Measurements from ENCODE around the gene ATCAY. TPM values are rescaled to one million over a fixed set of nuclear protein-coding genes. Genes with fewer than 3 reads are reported as not detected.

ATCAY gene
- total RNA-seq, 4 donors from 2014 or later, result 0.07 to 0.67 (median 0.12) TPM; not detected in 1

- H3K4me1 ChIP-seq, result peaks cover 0 to 3% (median 2%) of the 10 kb centered on the region in 3 donors
- TF ChIP-seq POLR2A (IDR thresholded peaks at IDR 0.05), result no peak
- TF ChIP-seq POLR2AphosphoS5 (IDR thresholded peaks at IDR 0.05), result no peak
- no peak for TF ChIP-seq CTCF (IDR thresholded peaks at IDR 0.05)
- no peak for TF ChIP-seq EP300 (IDR thresholded peaks at IDR 0.05)
- H3K4me3 ChIP-seq, result no peak overlapping the region
- ATAC-seq, result no peak
- H3K36me3 ChIP-seq, result no peaks in the 10 kb centered on the region
- H3K27ac ChIP-seq, result no peak overlapping the region
- peaks cover 0 to under 1% (median 0%) of the 10 kb centered on the region in 3 donors for H3K9me3 ChIP-seq
- peaks cover 24% of the 10 kb centered on the region for H3K27me3 ChIP-seq
- 47% methylated on average over 3 of the region's 12 CpGs; no CpG with 5 or more reads in 1 of the 2 donors for WGBS, 2 donors (ENCODE audit: low coverage in 1 of 2)
These were observed 16.8 kb upstream of the ATCAY start for GRCh38 chr19:3863648-3864047.

GRCh38 chr19:3866910-3867638, 13.4 kb upstream of the ATCAY start:
- no peak overlapping the region for H3K27ac ChIP-seq
- 46 to 56% methylated on average over 4 to 9 of the region's 14 CpGs for WGBS, 2 donors (ENCODE audit: low coverage in 1 of 2)
- no peak for ATAC-seq
- H3K36me3 ChIP-seq, result no peaks in the 10 kb centered on the region
- H3K4me3 ChIP-seq, result no peak overlapping the region
- TF ChIP-seq EP300 (IDR thresholded peaks at IDR 0.05), result no peak
- TF ChIP-seq POLR2AphosphoS5 (IDR thresholded peaks at IDR 0.05), result no peak
- no peak for TF ChIP-seq CTCF (IDR thresholded peaks at IDR 0.05)
- TF ChIP-seq POLR2A (IDR thresholded peaks at IDR 0.05), result no peak
- H3K4me1 ChIP-seq, result peaks cover 0 to 8% (median 4%) of the 10 kb centered on the region in 3 donors
- peaks cover 0 to 8% (median 0%) of the 10 kb centered on the region in 3 donors for H3K9me3 ChIP-seq
- H3K27me3 ChIP-seq, result peaks cover 57% of the 10 kb centered on the region

- no peaks in the 10 kb centered on the region for H3K36me3 ChIP-seq
- peaks cover 0 to 8% (median 0%) of the 10 kb centered on the region in 3 donors for H3K9me3 ChIP-seq
- 10 to 26% methylated on average over 9 to 19 of the region's 30 CpGs for WGBS, 2 donors (ENCODE audit: low coverage in 1 of 2)
- peaks cover 0 to 8% (median 4%) of the 10 kb centered on the region in 3 donors for H3K4me1 ChIP-seq
- ATAC-seq, result no peak
- H3K27me3 ChIP-seq, result peaks cover 67% of the 10 kb centered on the region
- H3K4me3 ChIP-seq, result no peak overlapping the region
- H3K27ac ChIP-seq, result no peak overlapping the region
- TF ChIP-seq POLR2AphosphoS5 (IDR thresholded peaks at IDR 0.05), result no peak
- TF ChIP-seq EP300 (IDR thresholded peaks at IDR 0.05), result no peak
- no peak for TF ChIP-seq CTCF (IDR thresholded peaks at IDR 0.05)
- TF ChIP-seq POLR2A (IDR thresholded peaks at IDR 0.05), result no peak
These were observed 12.3 kb upstream of the ATCAY start for GRCh38 chr19:3867971-3868769.

GRCh38 chr19:3868770-3869456, 11.6 kb upstream of the ATCAY start, which contains the start of gene ZFR2:
ZFR2 (minus strand) TSS chr19:3869038; CDS start chr19:3869017, 21 bp downstream.
- no peak for TF ChIP-seq CTCF (IDR thresholded peaks at IDR 0.05)
- TF ChIP-seq POLR2A (IDR thresholded peaks at IDR 0.05), result no peak
- TF ChIP-seq POLR2AphosphoS5 (IDR thresholded peaks at IDR 0.05), result no peak
- TF ChIP-seq EP300 (IDR thresholded peaks at IDR 0.05), result no peak
- peaks cover 74% of the 10 kb centered on the region for H3K27me3 ChIP-seq
- H3K4me1 ChIP-seq, result peaks cover 0 to 8% (median 4%) of the 10 kb centered on the region in 3 donors
- no peak for ATAC-seq
- H3K9me3 ChIP-seq, result peaks cover 0 to 8% (median 0%) of the 10 kb centered on the region in 3 donors
- H3K4me3 ChIP-seq, result no peak within 1 kb of the TSS
- no peak within 1 kb of the TSS for H3K27ac ChIP-seq
- 15 to 42% methylated on average over 4 to 12 of the region's 62 CpGs for WGBS, 2 donors (ENCODE audit: low coverage in 1 of 2)
- H3K36me3 ChIP-seq, result no peaks in the 10 kb centered on the region

Measured in gastroesophageal sphincter (tissue), 4 donors.